Measurements from ENCODE around the gene HNRNPA1L2. TPM values are rescaled to one million over a fixed set of nuclear protein-coding genes. Genes with fewer than 3 reads are reported as not detected.
"Not testable (repeated sequence)": the region's sequence is repeated elsewhere in the genome, so short reads cannot be mapped to it uniquely, and the experiment has no call there.

The HNRNPA1L2 gene
- total and polyA plus RNA-seq, 10 of the 15 experiments (the other 5 are each of a cell fraction or from before 2014, with no cell fraction given) = 3.3 to 12.0 (median 7.8) TPM

GRCh38 chr13:52677823-52678222, 35.6 kb downstream of the HNRNPA1L2 start:
- H4K20me1 ChIP-seq (ENCODE audit: control insufficient read depth, insufficient read depth) = no peaks in the 10 kb centered on the region
- H2AFZ ChIP-seq (ENCODE audit: control insufficient read depth, low read depth, low read length) = no peak overlapping the region
- no peak overlapping the region for H3K4me3 ChIP-seq
- no peak overlapping the region for H3K4me2 ChIP-seq (ENCODE audit: control insufficient read depth, insufficient read depth)
- H3K9me3 ChIP-seq (replicated peaks; ENCODE audit: control insufficient read depth, insufficient read depth, low read length) = no peaks in the 10 kb centered on the region
- H3K9ac ChIP-seq (ENCODE audit: control insufficient read depth, insufficient read depth, low read length) = no peak overlapping the region
- WGBS (ENCODE audit: insufficient coverage, insufficient replicate concordance, low lambda C conversion rate, missing lambda C conversion rate) = 97% methylated on average over 1 of the region's 1 CpG
- no peak for DNase-seq (ENCODE audit: low read depth, low spot score)
- no TSS peak for BruUV-seq (replicated peaks)
- no peak for FAIRE-seq
- intact Hi-C loops (cut with micrococcal nuclease; ENCODE audit: unreplicated experiment) = no loop called here
- TF ChIP-seq TAF1 (IDR thresholded peaks at IDR 0.05; ENCODE audit: borderline replicate concordance, low read depth, low read length) (no peak), SREBF1 (IDR thresholded peaks at IDR 0.05; ENCODE audit: low read length) (no peak), E2F8 (IDR thresholded peaks at IDR 0.05; ENCODE audit: low read depth, partially characterized antibody) (no peak), IRF3 (IDR thresholded peaks at IDR 0.05) (no peak), ETV6 (conservative IDR thresholded peaks at IDR 0.05 in 1 of 2, IDR thresholded peaks at IDR 0.05 in 1 of 2; ENCODE audit: borderline replicate concordance in 1 of 2, low read depth in 1 of 2) (no peak), IRF4 (IDR thresholded peaks at IDR 0.05; ENCODE audit: low read depth, low read length) (no peak), SMAD5 (IDR thresholded peaks at IDR 0.05; ENCODE audit: low read depth) (no peak), TARDBP (IDR thresholded peaks at IDR 0.05; ENCODE audit: borderline replicate concordance) (no peak), RB1 (IDR thresholded peaks at IDR 0.05; ENCODE audit: borderline replicate concordance) (no peak), EGR1 (IDR thresholded peaks at IDR 0.05; ENCODE audit: borderline replicate concordance in 1 of 2, low read depth in 2 of 2, low read length in 2 of 2) (no peak), SUPT20H (IDR thresholded peaks at IDR 0.05; ENCODE audit: borderline replicate concordance, control insufficient read depth, low read depth, low read length) (no peak)
- ChIA-PET RAD21 (ENCODE audit: unreplicated experiment) (interaction anchor here (1.3 to 4.6 kb wide), 5 partner anchors 12 to 131 kb away, joined by 3 to 23 read pairs (median 8); no protein-coding TSS in a partner anchor), POLR2A (interaction anchor here (1.3 kb wide), 1 partner anchor 25 kb away, joined by 6 read pairs; the partner anchor contains the start of gene SUGT1), SMC1A (ENCODE audit: uncharacterized antibody, unreplicated experiment) (interaction anchor here (0.6 to 6.9 kb wide), 8 partner anchors 9 to 134 kb away, joined by 3 to 40 read pairs (median 4); no protein-coding TSS in a partner anchor), CTCF (interaction anchor here (0.7 to 3.5 kb wide), 8 partner anchors 11 to 131 kb away, joined by 3 to 27 read pairs (median 4); no protein-coding TSS in a partner anchor)
- no peak overlapping the region for H3K27ac ChIP-seq (ENCODE audit: control insufficient read depth, insufficient read depth)
- peaks cover 3 to 8% of the 10 kb centered on the region in 2 experiments; a peak in 3 of 4 replicates for H3K36me3 ChIP-seq (ENCODE audit: control insufficient read depth in 2 of 2, insufficient read depth in 2 of 2, low read length in 1 of 2)
- in situ Hi-C loops (cut with MboI) = no loop called here
- H3K27me3 ChIP-seq (replicated peaks in 1 of 2; ENCODE audit: control insufficient read depth in 2 of 2, insufficient read depth in 2 of 2, low read length in 1 of 2) = no peaks in the 10 kb centered on the region
- no peaks in the 10 kb centered on the region for H3K79me2 ChIP-seq (ENCODE audit: control insufficient read depth, insufficient read depth, low read length)
- no peak for ATAC-seq
- no peaks in the 10 kb centered on the region for H3K4me1 ChIP-seq (ENCODE audit: control insufficient read depth, insufficient read depth, low read length)

- BruUV-seq (replicated peaks); H3K9me3 ChIP-seq (replicated peaks; ENCODE audit: control insufficient read depth, insufficient read depth, low read length); H3K27me3 ChIP-seq (replicated peaks in 1 of 2; ENCODE audit: control insufficient read depth in 2 of 2, insufficient read depth in 2 of 2, low read length in 1 of 2); H3K9ac ChIP-seq (ENCODE audit: control insufficient read depth, insufficient read depth, low read length); H3K36me3 ChIP-seq (ENCODE audit: control insufficient read depth in 2 of 2, insufficient read depth in 2 of 2, low read length in 1 of 2); CTCF ChIA-PET; RAD21 ChIA-PET (ENCODE audit: unreplicated experiment); H3K27ac ChIP-seq (ENCODE audit: control insufficient read depth, insufficient read depth); ATAC-seq; H3K4me1 ChIP-seq (ENCODE audit: control insufficient read depth, insufficient read depth, low read length); H2AFZ ChIP-seq (ENCODE audit: control insufficient read depth, low read depth, low read length); POLR2A ChIA-PET; SMC1A ChIA-PET (ENCODE audit: uncharacterized antibody, unreplicated experiment); FAIRE-seq; in situ Hi-C loops (cut with MboI); H4K20me1 ChIP-seq (ENCODE audit: control insufficient read depth, insufficient read depth); intact Hi-C loops (cut with micrococcal nuclease; ENCODE audit: unreplicated experiment); H3K79me2 ChIP-seq (ENCODE audit: control insufficient read depth, insufficient read depth, low read length); H3K4me3 ChIP-seq; DNase-seq (ENCODE audit: low read depth, low spot score); H3K4me2 ChIP-seq (ENCODE audit: control insufficient read depth, insufficient read depth): not testable (repeated sequence)
- WGBS (ENCODE audit: insufficient coverage, insufficient replicate concordance, low lambda C conversion rate, missing lambda C conversion rate) = 94% methylated on average over 9 of the region's 9 CpGs
Measured at GRCh38 chr13:52685806-52686205, 43.6 kb downstream of the HNRNPA1L2 start.

All from GM12878 (cell line).